ENCODE measurements around the gene CHRNA4. TPM values are rescaled to one million over a fixed set of nuclear protein-coding genes. Genes with fewer than 3 reads are reported as not detected.

CHRNA4 gene
- total and polyA plus RNA-seq, 2 experiments from 2014 or later = 0.15 TPM; not detected in 1

DNA sequence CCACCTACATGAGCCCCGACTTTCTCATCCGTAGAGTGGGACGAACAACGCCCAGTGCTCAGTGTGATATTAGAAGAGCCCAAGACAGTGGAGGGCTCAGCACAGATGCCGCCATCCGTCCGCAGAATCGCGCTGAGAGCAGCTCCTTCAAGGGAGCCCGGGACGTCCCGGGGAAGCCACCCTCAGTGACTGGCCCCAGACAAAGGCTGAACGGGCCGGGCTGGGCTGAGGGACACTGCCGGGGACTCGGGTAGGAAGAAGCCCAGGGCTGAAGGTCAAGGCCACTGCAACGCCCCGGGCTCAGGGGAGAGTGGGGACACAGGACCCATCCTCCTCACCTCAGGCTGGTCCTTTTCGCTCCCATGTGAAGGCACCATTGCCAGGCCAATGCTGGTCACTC is 12.8 kb upstream of the CHRNA4 start:
- H3K4me1 ChIP-seq (ENCODE audit: low read depth) = peaks cover 28% of the 10 kb centered on the region
- H3K27ac ChIP-seq = no peak overlapping the region
- peaks cover 12% of the 10 kb centered on the region for H3K27me3 ChIP-seq
- no peak for TF ChIP-seq CTCF (IDR thresholded peaks at IDR 0.05; ENCODE audit: low read depth, low read length)
- H3K36me3 ChIP-seq = no peaks in the 10 kb centered on the region
- H3K4me3 ChIP-seq = no peak overlapping the region
- DNase-seq (ENCODE audit: low read depth in 1 of 2, low spot score in 1 of 2) = no peak
- no peaks in the 10 kb centered on the region for H3K9me3 ChIP-seq (ENCODE audit: low read depth)

DNA sequence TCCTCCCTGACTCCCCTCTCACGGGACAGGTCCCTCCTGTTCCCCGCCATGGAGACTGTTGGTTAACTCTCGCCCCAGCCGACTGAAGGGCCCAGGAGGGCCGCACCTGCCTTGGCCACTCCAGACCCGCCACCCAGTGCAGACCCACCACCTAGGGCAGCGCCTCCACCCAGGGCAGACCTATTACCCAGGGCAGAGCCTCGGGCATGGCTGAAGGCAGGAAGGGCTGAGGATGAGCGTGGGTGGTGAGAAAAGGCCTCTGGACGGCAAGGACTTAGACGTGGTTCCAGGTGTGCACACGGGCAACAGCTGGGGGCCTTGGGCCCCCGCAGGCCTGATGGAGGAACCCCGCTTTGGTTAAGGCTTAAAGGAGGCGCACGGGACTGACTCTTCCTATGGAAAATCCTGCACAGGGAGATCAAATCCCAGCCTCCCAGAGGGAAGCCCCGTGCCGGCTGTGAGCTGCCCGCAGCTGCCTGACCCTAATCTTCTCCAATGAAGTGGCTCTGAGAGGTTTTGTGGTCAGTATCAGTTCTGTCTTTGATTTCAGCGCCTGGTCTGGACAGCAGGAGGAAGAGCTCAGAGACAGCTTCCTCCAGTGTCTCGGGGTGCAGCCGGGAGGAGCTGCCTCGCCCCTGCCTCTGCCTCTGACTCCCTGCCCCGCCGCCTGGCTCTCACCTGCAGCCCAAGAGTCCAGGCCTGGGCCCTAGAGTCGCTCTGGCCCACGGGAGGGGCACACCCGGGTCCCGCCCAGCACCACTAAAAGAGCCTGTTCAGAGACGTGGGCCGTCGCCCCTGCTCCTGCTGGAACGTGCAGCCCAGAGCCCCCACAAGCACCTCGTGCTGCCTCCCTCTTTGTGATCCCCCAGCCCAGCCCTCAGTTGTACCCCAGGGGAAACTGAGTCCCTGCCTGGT is 12.1 kb upstream of the CHRNA4 start:
- peak in 1 of 2 donors; percentile 66 for DNase-seq (ENCODE audit: low read depth in 1 of 2, low spot score in 1 of 2)
- no peak for TF ChIP-seq CTCF (IDR thresholded peaks at IDR 0.05; ENCODE audit: low read depth, low read length)
- Histone ChIP-seq H3K27ac (no peak overlapping the region), H3K27me3 (peaks cover 12% of the 10 kb centered on the region), H3K36me3 (no peaks in the 10 kb centered on the region), H3K9me3 (ENCODE audit: low read depth) (no peaks in the 10 kb centered on the region), H3K4me1 (ENCODE audit: low read depth) (peaks cover 28% of the 10 kb centered on the region), H3K4me3 (no peak overlapping the region)

GRCh38 chr20:63371291-63371865 is 10.2 kb upstream of the CHRNA4 start:
- Histone ChIP-seq H3K27me3 (peaks cover 12% of the 10 kb centered on the region), H3K27ac (no peak overlapping the region), H3K9me3 (ENCODE audit: low read depth) (no peaks in the 10 kb centered on the region), H3K36me3 (no peaks in the 10 kb centered on the region), H3K4me3 (no peak overlapping the region), H3K4me1 (ENCODE audit: low read depth) (peaks cover 19% of the 10 kb centered on the region)
- DNase-seq (ENCODE audit: low read depth in 1 of 2, low spot score in 1 of 2) = no peak
- no peak for TF ChIP-seq CTCF (IDR thresholded peaks at IDR 0.05; ENCODE audit: low read depth, low read length)

DNA sequence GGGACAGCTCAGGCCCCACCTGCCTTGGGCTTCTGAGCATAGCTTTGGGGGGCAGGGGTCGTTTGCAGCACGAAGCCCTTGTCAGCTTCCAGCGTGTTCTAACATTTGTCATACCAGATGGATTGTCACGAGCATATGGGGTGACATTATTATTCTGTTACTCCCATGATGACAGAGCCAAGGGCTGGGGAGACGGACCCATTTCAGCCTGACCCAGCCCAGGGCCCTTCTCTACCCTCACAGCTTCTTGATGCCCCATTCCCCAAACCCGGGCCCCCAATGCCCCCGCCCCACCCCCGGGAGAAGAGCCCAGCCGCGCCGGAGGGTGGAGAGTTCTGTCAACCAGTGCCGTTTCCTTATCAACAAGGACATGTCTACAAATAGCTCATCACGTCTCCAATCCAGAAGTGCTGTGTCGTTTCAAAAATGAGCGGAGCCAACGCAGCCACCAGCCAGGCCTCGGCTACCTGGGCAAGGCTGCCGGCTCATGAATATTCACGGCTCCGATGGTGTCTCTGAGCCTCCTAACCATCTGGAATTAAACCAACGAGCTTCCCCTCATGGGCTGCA is 9.6 kb upstream of the CHRNA4 start:
- no peak for DNase-seq (ENCODE audit: low read depth in 1 of 2, low spot score in 1 of 2)
- Histone ChIP-seq H3K4me1 (ENCODE audit: low read depth) (peaks cover 19% of the 10 kb centered on the region), H3K36me3 (no peaks in the 10 kb centered on the region), H3K9me3 (ENCODE audit: low read depth) (no peaks in the 10 kb centered on the region), H3K27me3 (peaks cover 12% of the 10 kb centered on the region), H3K27ac (no peak overlapping the region), H3K4me3 (no peak overlapping the region)
- no peak for TF ChIP-seq CTCF (IDR thresholded peaks at IDR 0.05; ENCODE audit: low read depth, low read length)

GRCh38 chr20:63369724-63370617 is 8.8 kb upstream of the CHRNA4 start:
- Histone ChIP-seq H3K36me3 (no peaks in the 10 kb centered on the region), H3K27me3 (peaks cover 15% of the 10 kb centered on the region), H3K4me3 (no peak overlapping the region), H3K9me3 (ENCODE audit: low read depth) (no peaks in the 10 kb centered on the region), H3K27ac (no peak overlapping the region), H3K4me1 (ENCODE audit: low read depth) (peaks cover 19% of the 10 kb centered on the region)
- DNase-seq (ENCODE audit: low read depth in 1 of 2, low spot score in 1 of 2) = no peak
- TF ChIP-seq CTCF (IDR thresholded peaks at IDR 0.05; ENCODE audit: low read depth, low read length) = no peak
